ENCODE results near the gene HK3. TPM values are rescaled to one million over a fixed set of nuclear protein-coding genes. Genes with fewer than 3 reads are reported as not detected.

The HK3 gene
- total RNA-seq, 1 donor from 2014 or later = not detected

- no peak overlapping the region for H3K4me3 ChIP-seq (ENCODE audit: low read depth, low read length)
- no peak for TF ChIP-seq CTCF (conservative IDR thresholded peaks at IDR 0.05; ENCODE audit: low read depth, low read length)
- DNase-seq (ENCODE audit: low read depth) = no peak
Measured at GRCh38 chr5:176918613-176919012, 19.5 kb upstream of the HK3 start.

- DNase-seq (ENCODE audit: low read depth) = no peak
- no peak for TF ChIP-seq CTCF (conservative IDR thresholded peaks at IDR 0.05; ENCODE audit: low read depth, low read length)
- no peak overlapping the region for H3K4me3 ChIP-seq (ENCODE audit: low read depth, low read length)
Measured at GRCh38 chr5:176916337-176916736, 17.2 kb upstream of the HK3 start.

GRCh38 chr5:176915906-176916305 is 16.8 kb upstream of the HK3 start:
- DNase-seq (ENCODE audit: low read depth) = no peak
- no peak overlapping the region for H3K4me3 ChIP-seq (ENCODE audit: low read depth, low read length)
- TF ChIP-seq CTCF (conservative IDR thresholded peaks at IDR 0.05; ENCODE audit: low read depth, low read length) = no peak

- no peak overlapping the region for H3K4me3 ChIP-seq (ENCODE audit: low read depth, low read length)
- no peak for TF ChIP-seq CTCF (conservative IDR thresholded peaks at IDR 0.05; ENCODE audit: low read depth, low read length)
- no peak for DNase-seq (ENCODE audit: low read depth)
Measured at GRCh38 chr5:176912115-176912514, 13.0 kb upstream of the HK3 start.

GRCh38 chr5:176908675-176909368 is 9.7 kb upstream of the HK3 start:
- H3K4me3 ChIP-seq (ENCODE audit: low read depth, low read length) = no peak overlapping the region
- TF ChIP-seq CTCF (conservative IDR thresholded peaks at IDR 0.05; ENCODE audit: low read depth, low read length) = no peak
- no peak for DNase-seq (ENCODE audit: low read depth)

- DNase-seq (ENCODE audit: low read depth) = no peak
- no peak for TF ChIP-seq CTCF (conservative IDR thresholded peaks at IDR 0.05; ENCODE audit: low read depth, low read length)
- no peak overlapping the region for H3K4me3 ChIP-seq (ENCODE audit: low read depth, low read length)
Measured at GRCh38 chr5:176906796-176907195, 7.7 kb upstream of the HK3 start.

GRCh38 chr5:176906126-176906525 is 7.0 kb upstream of the HK3 start:
- TF ChIP-seq CTCF (conservative IDR thresholded peaks at IDR 0.05; ENCODE audit: low read depth, low read length) = no peak
- H3K4me3 ChIP-seq (ENCODE audit: low read depth, low read length) = no peak overlapping the region
- no peak for DNase-seq (ENCODE audit: low read depth)

All from epithelial cell of proximal tubule (primary cell).